ENCODE data around the gene HOXB6. TPM values are rescaled to one million over a fixed set of nuclear protein-coding genes. Genes with fewer than 3 reads are reported as not detected.

HOXB6 gene
- polyA plus RNA-seq, 1 donor, result 1.8 TPM

GRCh38 chr17:48578616-48579470, 25.9 kb downstream of the HOXB6 start:
- no peak for DNase-seq

GRCh38 chr17:48577946-48578615, 26.7 kb downstream of the HOXB6 start, which contains the start of gene HOXB4:
HOXB4 (minus strand) TSS chr17:48578350; CDS start chr17:48578319, 31 bp downstream.
- DNase-seq, result peak; percentile 43

- DNase-seq, result no peak
Measured at GRCh38 chr17:48577330-48577945, 27.3 kb downstream of the HOXB6 start.

GRCh38 chr17:48576479-48577309, 28.1 kb downstream of the HOXB6 start:
- DNase-seq, result no peak

GRCh38 chr17:48575673-48576478, 28.9 kb downstream of the HOXB6 start:
- no peak for DNase-seq

- no peak for DNase-seq
Measured at GRCh38 chr17:48575066-48575582, 29.7 kb downstream of the HOXB6 start.

GRCh38 chr17:48574505-48575065, 30.2 kb downstream of the HOXB6 start:
- no peak for DNase-seq

- no peak for DNase-seq
Measured at GRCh38 chr17:48571826-48572417, 32.9 kb downstream of the HOXB6 start.

GRCh38 chr17:48571024-48571818, 33.6 kb downstream of the HOXB6 start:
- no peak for DNase-seq

GRCh38 chr17:48570325-48571023, 34.3 kb downstream of the HOXB6 start:
- DNase-seq, result no peak

- no peak for DNase-seq
Measured at GRCh38 chr17:48569674-48570324, 35.0 kb downstream of the HOXB6 start.

- no peak for DNase-seq
Measured at GRCh38 chr17:48569240-48569582, 35.6 kb downstream of the HOXB6 start.

- no peak for DNase-seq
Measured at GRCh38 chr17:48568499-48569239, 36.1 kb downstream of the HOXB6 start.

- DNase-seq, result no peak
Measured at GRCh38 chr17:48567646-48568354, 37.0 kb downstream of the HOXB6 start.

GRCh38 chr17:48567209-48567608, 37.6 kb downstream of the HOXB6 start:
- no peak for DNase-seq

GRCh38 chr17:48566717-48567116, 38.1 kb downstream of the HOXB6 start:
- no peak for DNase-seq

Data from hindlimb muscle (tissue), 1 donor.